ENCODE results near the gene PLCL2.

PLCL2 gene

GRCh38 chr3:17011728-17012338 lies 127.1 kb downstream of the PLCL2 start:
- DNase-seq (ENCODE audit: low read depth): no peak

- no peak for DNase-seq (ENCODE audit: low read depth)
Observed at GRCh38 chr3:17013050-17013449, 128.3 kb downstream of the PLCL2 start.

GRCh38 chr3:17013571-17013970 lies 128.8 kb downstream of the PLCL2 start:
- no peak for DNase-seq (ENCODE audit: low read depth)

- no peak for DNase-seq (ENCODE audit: low read depth)
Observed at GRCh38 chr3:17014284-17014683, 129.5 kb downstream of the PLCL2 start.

- no peak for DNase-seq (ENCODE audit: low read depth)
Observed at GRCh38 chr3:17014709-17015108, 130.0 kb downstream of the PLCL2 start.

GRCh38 chr3:17021614-17022013 lies 136.9 kb downstream of the PLCL2 start:
- no peak for DNase-seq (ENCODE audit: low read depth)

- peak; percentile 36 for DNase-seq (ENCODE audit: low read depth)
Observed at GRCh38 chr3:17023006-17023664, 138.4 kb downstream of the PLCL2 start.

GRCh38 chr3:17025594-17026139 lies 140.9 kb downstream of the PLCL2 start:
- no peak for DNase-seq (ENCODE audit: low read depth)

GRCh38 chr3:17027318-17027717 lies 142.6 kb downstream of the PLCL2 start:
- no peak for DNase-seq (ENCODE audit: low read depth)

- no peak for DNase-seq (ENCODE audit: low read depth)
Observed at GRCh38 chr3:17028363-17028762, 143.6 kb downstream of the PLCL2 start.

GRCh38 chr3:17030438-17030837 lies 145.7 kb downstream of the PLCL2 start:
- no peak for DNase-seq (ENCODE audit: low read depth)

- DNase-seq (ENCODE audit: low read depth): no peak
Observed at GRCh38 chr3:17030956-17031652, 146.3 kb downstream of the PLCL2 start.

- no peak for DNase-seq (ENCODE audit: low read depth)
Observed at GRCh38 chr3:17032407-17033034, 147.8 kb downstream of the PLCL2 start.

- no peak for DNase-seq (ENCODE audit: low read depth)
Observed at GRCh38 chr3:17033516-17034168, 148.9 kb downstream of the PLCL2 start.

GRCh38 chr3:17035033-17035432 lies 150.3 kb downstream of the PLCL2 start:
- DNase-seq (ENCODE audit: low read depth): no peak

- DNase-seq (ENCODE audit: low read depth): no peak
Observed at GRCh38 chr3:17035966-17036365, 151.2 kb downstream of the PLCL2 start.

- DNase-seq (ENCODE audit: low read depth): no peak
Observed at GRCh38 chr3:17038141-17038540, 153.4 kb downstream of the PLCL2 start.

- no peak for DNase-seq (ENCODE audit: low read depth)
Observed at GRCh38 chr3:17038900-17039553, 154.3 kb downstream of the PLCL2 start.

GRCh38 chr3:17039594-17039993 lies 154.8 kb downstream of the PLCL2 start:
- no peak for DNase-seq (ENCODE audit: low read depth)

GRCh38 chr3:17040322-17040989 lies 155.7 kb downstream of the PLCL2 start:
- no peak for DNase-seq (ENCODE audit: low read depth)

GRCh38 chr3:17040990-17041377 lies 156.2 kb downstream of the PLCL2 start:
- no peak for DNase-seq (ENCODE audit: low read depth)
